Gastrocnemius medialis (tissue), 4 donors: ENCODE data around the gene GABBR2. TPM values are rescaled to one million over a fixed set of nuclear protein-coding genes. Genes with fewer than 3 reads are reported as not detected.

Source experiments
- ATAC-seq, 2 donors: fragments of 150-250 bp; one replicate each; pipeline ENCODE4 v1.9.1; 2016
- DNase-seq, 2 donors: peaks; one replicate each; pipeline ENCODE4 v3.0.0-alpha.2; 2019
- H3K27ac ChIP-seq, 4 donors: fragments of 200-600 bp; sonication (generic); 1 replicate in 1 of 4; 2 replicates in 3 of 4; pipeline ENCODE4 v1.5.1; 2016 to 2018; ENCODE audit warnings: mild to moderate bottlenecking in 2 of 4, moderate library complexity in 1 of 4
- H3K27me3 ChIP-seq, 3 donors: fragments of 200-600 bp; sonication (generic) in 2 of 3; 1 replicate in 1 of 3; 2 replicates in 2 of 3; pipeline versions ENCODE4 v1.5.1 to v1.6.0; 2016 to 2019; ENCODE audit warnings: mild to moderate bottlenecking in 1 of 3, moderate library complexity in 1 of 3
- H3K36me3 ChIP-seq, 2 donors: fragments of 200-600 bp; sonication (generic) in 1 of 2; one replicate each; pipeline ENCODE4 v1.5.1; 2017 to 2018
- H3K4me1 ChIP-seq, 2 donors: fragments of 200-600 bp; sonication (generic) in 1 of 2; one replicate each; pipeline ENCODE4 v1.5.1; 2016 to 2017; ENCODE audit warnings: mild to moderate bottlenecking in 2 of 2
- H3K4me3 ChIP-seq, 4 donors: fragments of 200-600 bp; sonication (generic) in 3 of 4; 1 replicate in 1 of 4; 2 replicates in 3 of 4; pipeline ENCODE4 v1.5.1; 2016 to 2019; ENCODE audit warnings: mild to moderate bottlenecking in 2 of 4
- H3K9me3 ChIP-seq, 3 donors: fragments of 200-600 bp; sonication (generic) in 2 of 3; 1 replicate in 1 of 3; 2 replicates in 2 of 3; pipeline ENCODE4 v1.5.1; 2016 to 2019
- POLR2A ChIP-seq, 2 donors: fragments of 450-650 bp; IDR thresholded peaks; one replicate each; pipeline ENCODE4 v1.6.1; 2017; ENCODE audit warnings: antibody characterized with exemption in 2 of 2, mild to moderate bottlenecking in 2 of 2, moderate library complexity in 2 of 2
- in situ Hi-C, 4 donors: fragments of 200-750 bp; cut with MboI; loops; one replicate each; pipeline versions ENCODE4 v1.15.0 to v1.8.0; 2017; ENCODE audit warnings: low sequenced_read_pairs in 4 of 4
- intact Hi-C: fragments of 100-400 bp; cut with DNase I; formaldehyde crosslinking; loops from one replicate; pipeline ENCODE4 v1.15.1; 2023; ENCODE audit warnings: low total_unique reads
- total RNA-seq, 4 donors: library from RNA; depleted of rRNA; stranded (reverse); fragments of >200 nt; gene quantifications; one replicate each; pipeline versions ENCODE4 v1.1.0 to v1.2.3, GENCODE V29; 2016
- TF ChIP-seq, protein P1 (sequence below), 5 experiments: fragments of 450-650 bp in 3 of 5; fragments of 200-600 bp in 2 of 5; sonication (generic) in 2 of 5; IDR thresholded peaks in 4 of 5; conservative IDR thresholded peaks in 1 of 5; 1 replicate in 4 of 5; 2 replicates in 1 of 5; pipeline ENCODE4 v1.5.1; 2016 to 2019; ENCODE audit warnings: antibody characterized with exemption in 5 of 5, mild to moderate bottlenecking in 3 of 5, moderate library complexity in 3 of 5

The GABBR2 gene
- total RNA-seq, 4 donors from 2014 or later, result 0.46 to 0.80 TPM; not detected in 2

GRCh38 chr9:98559561-98559960 lies 149.2 kb downstream of the GABBR2 start:
- no peaks in the 10 kb centered on the region for H3K9me3 ChIP-seq
- H3K27ac ChIP-seq, result no peak overlapping the region
- in situ Hi-C loops, result no loop called here
- H3K4me1 ChIP-seq, result no peaks in the 10 kb centered on the region
- no peak for ATAC-seq
- intact Hi-C loops, result no loop called here
- H3K4me3 ChIP-seq, result no peak overlapping the region
- H3K36me3 ChIP-seq, result no peaks in the 10 kb centered on the region
- DNase-seq, result no peak
- TF ChIP-seq, protein P1, sequence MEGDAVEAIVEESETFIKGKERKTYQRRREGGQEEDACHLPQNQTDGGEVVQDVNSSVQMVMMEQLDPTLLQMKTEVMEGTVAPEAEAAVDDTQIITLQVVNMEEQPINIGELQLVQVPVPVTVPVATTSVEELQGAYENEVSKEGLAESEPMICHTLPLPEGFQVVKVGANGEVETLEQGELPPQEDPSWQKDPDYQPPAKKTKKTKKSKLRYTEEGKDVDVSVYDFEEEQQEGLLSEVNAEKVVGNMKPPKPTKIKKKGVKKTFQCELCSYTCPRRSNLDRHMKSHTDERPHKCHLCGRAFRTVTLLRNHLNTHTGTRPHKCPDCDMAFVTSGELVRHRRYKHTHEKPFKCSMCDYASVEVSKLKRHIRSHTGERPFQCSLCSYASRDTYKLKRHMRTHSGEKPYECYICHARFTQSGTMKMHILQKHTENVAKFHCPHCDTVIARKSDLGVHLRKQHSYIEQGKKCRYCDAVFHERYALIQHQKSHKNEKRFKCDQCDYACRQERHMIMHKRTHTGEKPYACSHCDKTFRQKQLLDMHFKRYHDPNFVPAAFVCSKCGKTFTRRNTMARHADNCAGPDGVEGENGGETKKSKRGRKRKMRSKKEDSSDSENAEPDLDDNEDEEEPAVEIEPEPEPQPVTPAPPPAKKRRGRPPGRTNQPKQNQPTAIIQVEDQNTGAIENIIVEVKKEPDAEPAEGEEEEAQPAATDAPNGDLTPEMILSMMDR (IDR thresholded peaks at IDR 0.05 in 4 of 5, conservative IDR thresholded peaks at IDR 0.05 in 1 of 5), result no peak
- no peak for TF ChIP-seq POLR2A (IDR thresholded peaks at IDR 0.05)
- no peaks in the 10 kb centered on the region for H3K27me3 ChIP-seq

DNA sequence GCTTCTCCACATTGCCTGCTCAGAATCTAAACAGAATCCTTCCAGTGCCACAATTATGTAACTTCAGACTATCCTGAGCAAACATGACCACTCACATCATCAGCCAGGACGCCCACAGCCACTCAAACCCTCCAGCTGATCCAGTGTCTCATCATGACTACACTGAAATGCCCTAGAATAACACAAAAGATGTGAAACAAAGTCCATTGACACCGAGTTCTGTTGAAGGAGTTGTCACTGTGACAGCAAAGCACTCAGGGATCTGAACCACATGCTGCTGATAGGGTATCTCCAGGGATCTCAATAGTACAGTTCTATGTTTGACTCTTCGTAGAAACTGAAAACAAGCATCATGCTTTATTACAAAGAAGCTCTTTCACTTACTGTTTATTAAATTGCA lies 150.2 kb downstream of the GABBR2 start:
- H3K27ac ChIP-seq, result no peak overlapping the region
- intact Hi-C loops (no loop called here), in situ Hi-C loops (no loop called here)
- no peak for DNase-seq
- no peaks in the 10 kb centered on the region for H3K36me3 ChIP-seq
- H3K4me1 ChIP-seq, result no peaks in the 10 kb centered on the region
- TF ChIP-seq, protein P1 (IDR thresholded peaks at IDR 0.05 in 4 of 5, conservative IDR thresholded peaks at IDR 0.05 in 1 of 5), result no peak
- no peak for TF ChIP-seq POLR2A (IDR thresholded peaks at IDR 0.05)
- H3K4me3 ChIP-seq, result no peak overlapping the region
- no peaks in the 10 kb centered on the region for H3K27me3 ChIP-seq
- ATAC-seq, result no peak
- H3K9me3 ChIP-seq, result no peaks in the 10 kb centered on the region

DNA sequence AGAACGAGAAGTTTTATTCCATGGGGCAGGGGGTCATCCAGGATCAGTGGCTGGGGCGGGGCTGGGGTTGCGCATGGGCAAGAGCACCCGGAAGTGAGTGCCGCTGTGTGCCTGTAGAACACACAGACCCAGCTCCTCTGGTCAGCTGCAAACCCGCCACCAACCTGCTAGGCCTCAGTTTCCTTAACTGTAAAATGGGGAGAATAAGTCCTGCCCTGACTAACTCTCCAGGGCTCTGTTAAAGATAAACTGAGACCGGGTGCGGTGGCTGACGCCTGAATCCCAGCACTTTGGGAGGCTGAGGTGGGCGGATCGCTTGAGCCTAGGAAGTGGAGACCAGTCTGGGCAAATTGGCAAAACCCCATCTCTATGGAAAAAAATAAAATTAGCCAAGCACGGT lies 152.2 kb downstream of the GABBR2 start:
- in situ Hi-C loops (no loop called here), intact Hi-C loops (no loop called here)
- no peak for TF ChIP-seq POLR2A (IDR thresholded peaks at IDR 0.05)
- TF ChIP-seq, protein P1 (IDR thresholded peaks at IDR 0.05 in 4 of 5, conservative IDR thresholded peaks at IDR 0.05 in 1 of 5), result no peak
- DNase-seq, result no peak
- H3K4me3 ChIP-seq, result no peak overlapping the region
- H3K36me3 ChIP-seq, result no peaks in the 10 kb centered on the region
- no peaks in the 10 kb centered on the region for H3K4me1 ChIP-seq
- H3K27ac ChIP-seq, result no peak overlapping the region
- no peaks in the 10 kb centered on the region for H3K27me3 ChIP-seq
- ATAC-seq, result no peak
- H3K9me3 ChIP-seq, result no peaks in the 10 kb centered on the region

- ATAC-seq (no peak), DNase-seq (no peak)
- H3K27me3 ChIP-seq, result no peaks in the 10 kb centered on the region
- no peaks in the 10 kb centered on the region for H3K36me3 ChIP-seq
- intact Hi-C loops, result no loop called here
- in situ Hi-C loops, result no loop called here
- TF ChIP-seq POLR2A (IDR thresholded peaks at IDR 0.05), result no peak
- TF ChIP-seq, protein P1 (IDR thresholded peaks at IDR 0.05 in 4 of 5, conservative IDR thresholded peaks at IDR 0.05 in 1 of 5), result no peak
- H3K9me3 ChIP-seq, result no peaks in the 10 kb centered on the region
- no peaks in the 10 kb centered on the region for H3K4me1 ChIP-seq
- no peak overlapping the region for H3K27ac ChIP-seq
- no peak overlapping the region for H3K4me3 ChIP-seq
Observed at GRCh38 chr9:98555651-98556465, 152.9 kb downstream of the GABBR2 start.
